ENCODE results near the gene SETSIP. TPM values are rescaled to one million over a fixed set of nuclear protein-coding genes. Genes with fewer than 3 reads are reported as not detected.

The SETSIP gene
- total and polyA plus RNA-seq, 7 donors, result not detected

DNA sequence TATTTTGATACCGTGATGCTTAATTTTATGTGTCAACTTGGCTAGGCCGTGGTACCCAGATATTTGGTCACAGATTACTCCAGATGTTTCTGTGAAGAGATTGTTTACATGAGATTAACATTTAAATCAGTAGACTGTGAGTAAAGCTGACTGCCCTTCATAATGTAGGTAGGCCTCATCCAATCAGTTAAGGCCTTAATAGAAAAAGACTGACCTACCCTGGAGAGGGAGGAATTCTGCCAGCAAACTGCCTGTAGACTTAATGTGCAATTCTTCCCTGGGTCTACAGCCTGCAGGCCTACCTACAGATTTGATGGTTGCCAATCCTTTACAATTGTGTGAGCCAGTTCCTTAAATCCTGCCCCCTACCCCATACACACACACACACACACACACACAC is 4.3 kb downstream of the SETSIP start:
- DNase-seq (no peak), ATAC-seq (no peak)
- intact Hi-C loops (cut with DNase I), result no loop called here
- 62 to 64% (median 62%) methylated on average over 2 of the region's 2 CpGs for WGBS, 3 donors
- no peaks in the 10 kb centered on the region for H3K4me1 ChIP-seq
- H3K4me3 ChIP-seq, result no peak overlapping the region
- no peak overlapping the region for H3K27ac ChIP-seq
- TF ChIP-seq, protein P1, sequence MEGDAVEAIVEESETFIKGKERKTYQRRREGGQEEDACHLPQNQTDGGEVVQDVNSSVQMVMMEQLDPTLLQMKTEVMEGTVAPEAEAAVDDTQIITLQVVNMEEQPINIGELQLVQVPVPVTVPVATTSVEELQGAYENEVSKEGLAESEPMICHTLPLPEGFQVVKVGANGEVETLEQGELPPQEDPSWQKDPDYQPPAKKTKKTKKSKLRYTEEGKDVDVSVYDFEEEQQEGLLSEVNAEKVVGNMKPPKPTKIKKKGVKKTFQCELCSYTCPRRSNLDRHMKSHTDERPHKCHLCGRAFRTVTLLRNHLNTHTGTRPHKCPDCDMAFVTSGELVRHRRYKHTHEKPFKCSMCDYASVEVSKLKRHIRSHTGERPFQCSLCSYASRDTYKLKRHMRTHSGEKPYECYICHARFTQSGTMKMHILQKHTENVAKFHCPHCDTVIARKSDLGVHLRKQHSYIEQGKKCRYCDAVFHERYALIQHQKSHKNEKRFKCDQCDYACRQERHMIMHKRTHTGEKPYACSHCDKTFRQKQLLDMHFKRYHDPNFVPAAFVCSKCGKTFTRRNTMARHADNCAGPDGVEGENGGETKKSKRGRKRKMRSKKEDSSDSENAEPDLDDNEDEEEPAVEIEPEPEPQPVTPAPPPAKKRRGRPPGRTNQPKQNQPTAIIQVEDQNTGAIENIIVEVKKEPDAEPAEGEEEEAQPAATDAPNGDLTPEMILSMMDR (IDR thresholded peaks at IDR 0.05), result no peak
- H3K9me3 ChIP-seq, result no peaks in the 10 kb centered on the region
- no peaks in the 10 kb centered on the region for H3K36me3 ChIP-seq (ENCODE audit: insufficient read depth in 1 of 2, low read depth in 1 of 2)
- H3K27me3 ChIP-seq (ENCODE audit: insufficient read depth in 3 of 3, low read length in 2 of 3), result no peaks in the 10 kb centered on the region

DNA sequence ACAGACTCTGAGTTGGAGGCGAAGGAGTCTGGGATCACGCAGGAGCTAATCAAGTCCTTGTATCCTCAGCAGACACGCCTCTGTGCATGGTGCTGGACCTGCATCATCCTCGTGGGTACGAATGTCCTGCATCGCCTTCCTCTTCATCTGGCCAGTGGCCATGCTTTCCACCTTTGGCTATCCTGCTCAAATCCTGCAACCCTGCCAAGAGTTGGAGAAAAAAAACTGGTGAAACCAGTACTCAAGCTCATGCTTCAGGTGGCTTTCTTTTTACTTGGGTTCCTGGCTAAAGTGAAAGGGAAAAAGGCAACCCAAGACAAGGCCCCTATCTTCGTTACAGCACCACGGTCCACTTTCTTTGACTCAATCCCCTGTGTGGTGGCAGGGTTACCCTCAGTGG is 8.9 kb downstream of the SETSIP start:
- H3K4me1 ChIP-seq, result no peaks in the 10 kb centered on the region
- intact Hi-C loops (cut with DNase I), result no loop called here
- DNase-seq (no peak), ATAC-seq (no peak)
- no peaks in the 10 kb centered on the region for H3K27me3 ChIP-seq (ENCODE audit: insufficient read depth in 3 of 3, low read length in 2 of 3)
- WGBS, 3 donors, result 82 to 87% (median 87%) methylated on average over 8 of the region's 8 CpGs
- TF ChIP-seq, protein P1 (IDR thresholded peaks at IDR 0.05), result no peak
- H3K36me3 ChIP-seq (ENCODE audit: insufficient read depth in 1 of 2, low read depth in 1 of 2), result no peaks in the 10 kb centered on the region
- H3K27ac ChIP-seq, result no peak overlapping the region
- H3K4me3 ChIP-seq, result no peak overlapping the region
- H3K9me3 ChIP-seq, result no peaks in the 10 kb centered on the region

GRCh38 chr1:92065042-92065441 is 10.2 kb downstream of the SETSIP start:
- H3K4me1 ChIP-seq, result no peaks in the 10 kb centered on the region
- WGBS, 3 donors, result 79 to 86% (median 81%) methylated on average over 3 of the region's 3 CpGs
- DNase-seq, result no peak
- TF ChIP-seq, protein P1 (IDR thresholded peaks at IDR 0.05), result no peak
- H3K4me3 ChIP-seq, result no peak overlapping the region
- ATAC-seq, result no peak
- no peaks in the 10 kb centered on the region for H3K9me3 ChIP-seq
- H3K27me3 ChIP-seq (ENCODE audit: insufficient read depth in 3 of 3, low read length in 2 of 3), result no peaks in the 10 kb centered on the region
- no peaks in the 10 kb centered on the region for H3K36me3 ChIP-seq (ENCODE audit: insufficient read depth in 1 of 2, low read depth in 1 of 2)
- no peak overlapping the region for H3K27ac ChIP-seq
- intact Hi-C loops (cut with DNase I), result no loop called here

DNA sequence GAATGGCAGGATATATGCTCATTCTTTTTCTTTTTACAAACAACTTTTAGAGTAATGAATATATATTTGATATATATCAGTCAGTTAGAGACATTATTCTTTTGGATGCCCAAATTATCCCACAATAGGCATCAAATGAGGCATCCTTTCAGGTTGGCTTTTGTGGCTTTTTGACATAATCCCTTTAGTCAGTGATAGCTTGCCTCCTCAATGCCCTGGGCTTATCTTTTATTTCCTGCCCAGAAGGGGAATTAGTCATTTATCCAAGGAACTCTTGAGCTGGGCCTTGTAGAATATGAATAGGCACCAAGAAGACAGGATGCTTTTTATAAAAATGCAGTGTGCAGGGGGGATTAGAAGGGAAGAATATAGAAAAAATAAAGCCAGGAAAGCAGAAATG is 23.3 kb downstream of the SETSIP start:
- H3K4me1 ChIP-seq, result no peaks in the 10 kb centered on the region
- no peak overlapping the region for H3K27ac ChIP-seq
- no peak overlapping the region for H3K4me3 ChIP-seq
- intact Hi-C loops (cut with DNase I), result no loop called here
- TF ChIP-seq, protein P1 (IDR thresholded peaks at IDR 0.05), result no peak
- no peak for ATAC-seq
- no peaks in the 10 kb centered on the region for H3K36me3 ChIP-seq (ENCODE audit: insufficient read depth in 1 of 2, low read depth in 1 of 2)
- H3K27me3 ChIP-seq (ENCODE audit: insufficient read depth in 3 of 3, low read length in 2 of 3), result peaks cover 0 to 5% (median 0%) of the 10 kb centered on the region in 3 donors
- H3K9me3 ChIP-seq, result no peaks in the 10 kb centered on the region
- no peak for DNase-seq

DNA sequence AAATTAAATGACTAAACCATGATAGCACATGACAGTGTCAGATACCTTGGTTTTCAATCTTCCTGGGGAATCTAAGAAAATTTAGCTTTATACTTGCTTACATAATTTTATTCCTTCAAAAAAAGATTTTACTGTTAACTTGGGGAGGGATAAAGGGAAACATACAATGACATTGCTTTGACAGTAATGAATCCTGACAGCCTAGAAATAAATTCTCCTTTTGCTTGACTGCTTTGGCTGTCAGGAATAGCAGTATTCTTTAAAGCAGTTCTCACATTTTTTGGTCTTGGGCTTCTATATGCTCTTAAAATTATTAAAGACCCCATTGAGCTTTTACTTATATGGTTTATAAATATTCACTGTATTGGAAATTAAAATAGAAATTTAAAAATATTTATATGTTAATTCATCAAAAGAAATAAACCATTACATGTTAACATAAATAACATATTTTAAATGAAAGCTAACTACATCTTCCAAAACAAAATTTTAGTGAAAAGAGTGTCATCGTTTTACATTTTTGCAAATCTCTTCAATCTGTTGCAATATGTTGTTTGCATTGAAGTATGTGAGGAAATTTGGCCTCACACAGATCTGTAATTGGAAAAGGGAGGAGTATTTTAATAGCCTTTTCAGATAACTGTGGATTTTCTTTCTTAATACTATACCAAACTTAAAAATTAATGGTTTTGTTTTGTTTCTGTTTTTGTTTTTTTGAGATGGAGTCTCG is 29.3 kb downstream of the SETSIP start:
- H3K27me3 ChIP-seq (ENCODE audit: insufficient read depth in 3 of 3, low read length in 2 of 3), result no peaks in the 10 kb centered on the region
- no peak overlapping the region for H3K27ac ChIP-seq
- intact Hi-C loops (cut with DNase I), result no loop called here
- no peak for ATAC-seq
- no peaks in the 10 kb centered on the region for H3K4me1 ChIP-seq
- TF ChIP-seq, protein P1 (IDR thresholded peaks at IDR 0.05), result no peak
- WGBS, 3 donors, result 81 to 97% (median 91%) methylated on average over 2 of the region's 2 CpGs
- no peak for DNase-seq
- H3K9me3 ChIP-seq, result no peaks in the 10 kb centered on the region
- no peaks in the 10 kb centered on the region for H3K36me3 ChIP-seq (ENCODE audit: insufficient read depth in 1 of 2, low read depth in 1 of 2)
- H3K4me3 ChIP-seq, result no peak overlapping the region
